Measurements from ENCODE around the gene MSLN. TPM values are rescaled to one million over a fixed set of nuclear protein-coding genes. Genes with fewer than 3 reads are reported as not detected.
A peak's percentile ranks its signal among the peaks of the same experiment; 100 is the strongest.

MSLN gene
- total and polyA plus RNA-seq, 2 donors (not counting 3 experiments of a cell fraction or from before 2014, with no cell fraction given), result not detected

DNA sequence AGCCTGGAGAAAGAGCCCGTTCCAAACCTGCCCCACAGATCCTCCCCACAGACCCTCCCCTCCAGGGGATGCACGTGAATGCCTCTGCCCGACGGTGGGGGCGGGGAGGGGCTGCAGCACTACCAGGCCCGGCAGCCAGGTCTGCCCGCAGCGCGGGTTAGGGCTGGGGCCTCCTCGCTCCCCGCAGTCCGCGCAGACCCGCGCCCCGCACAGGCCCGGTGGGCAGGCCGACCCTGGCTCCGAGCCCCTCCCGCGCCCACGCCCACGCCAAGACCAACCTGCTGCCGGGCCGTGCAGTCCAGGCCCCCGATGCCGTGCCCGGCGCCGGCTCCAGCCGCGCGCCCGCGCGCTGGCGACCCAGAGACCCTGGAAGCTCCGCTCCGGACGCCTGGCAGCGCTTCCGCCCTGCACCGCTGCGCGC is 27.5 kb downstream of the MSLN start, which contains the start of gene RPUSD1:
Gene RPUSD1 (minus strand): TSS at position 404 of the 421 bp plus-strand sequence. CDS start 644 bp downstream, outside the sequence.
- Histone ChIP-seq H3K9ac (replicated peaks; ENCODE audit: extremely low read depth, insufficient read depth, low read length) (peak within 1 kb of the TSS; percentile 80), H3K36me3 (ENCODE audit: control insufficient read depth in 2 of 2, extremely low read depth in 1 of 2, insufficient read depth in 2 of 2, low read length in 2 of 2) (peaks cover 2 to 6% of the 10 kb centered on the region in 2 experiments), H3K4me3 (replicated peaks in 1 of 3; ENCODE audit: insufficient read depth in 1 of 3, low read depth in 1 of 3, low read length in 3 of 3) (peak within 1 kb of the TSS; percentile 75 to 92 (median 76)), H3K9me1 (replicated peaks; ENCODE audit: control insufficient read depth, extremely low read depth, insufficient read depth, low read length) (no peaks in the 10 kb centered on the region), H3K4me2 (ENCODE audit: insufficient read depth, low read length) (peak within 1 kb of the TSS; percentile 67), H3K4me1 (ENCODE audit: control insufficient read depth, extremely low read depth, insufficient read depth, low read length) (peaks cover 13% of the 10 kb centered on the region), H3K27me3 (ENCODE audit: control insufficient read depth in 2 of 2, insufficient read depth in 2 of 2, low read length in 2 of 2) (no peaks in the 10 kb centered on the region), H3K27ac (ENCODE audit: insufficient read depth, low read depth, low read length) (peak within 1 kb of the TSS; percentile 38), H3K79me2 (ENCODE audit: control insufficient read depth, insufficient read depth, low read length) (peaks cover 26% of the 10 kb centered on the region), H2AFZ (ENCODE audit: low read depth, low read length) (peak within 1 kb of the TSS; percentile 90), H3K9me3 (replicated peaks; ENCODE audit: control insufficient read depth, insufficient read depth, low read length) (no peaks in the 10 kb centered on the region), H4K20me1 (replicated peaks; ENCODE audit: control insufficient read depth, extremely low read depth, insufficient read depth, low read length) (no peaks in the 10 kb centered on the region)
- POLR2A ChIA-PET, result interaction anchor here (1.0 kb wide), 1 partner anchor 12 kb away, joined by 4 read pairs; no protein-coding TSS in a partner anchor
- FAIRE-seq (no peak), DNase-seq (ENCODE audit: low read depth, low spot score) (peak; percentile 49)
- CTCF ChIA-PET, result interaction anchor here (0.9 to 1.3 kb wide), 10 partner anchors 42 to 269 kb away, joined by 3 to 19 read pairs (median 4); partner anchors contain the start of genes CIAO3 and METRN
- no TSS peak for BruUV-seq (replicated peaks)
- dilution Hi-C loops (cut with MboI; ENCODE audit: extremely low pct_ligation_motif_present, low sequenced_read_pairs) (no loop called here), intact Hi-C loops (cut with micrococcal nuclease) (loop anchor here (1.0 to 5.0 kb wide), 2 partner anchors 19 to 46 kb away; partner anchors contain the start of gene CIAO3)
- TF ChIP-seq POLR2A (IDR thresholded peaks at IDR 0.05; ENCODE audit: low read depth, low read length), result peak; percentile 77
- TF ChIP-seq EZH2 (IDR thresholded peaks at IDR 0.05; ENCODE audit: borderline replicate concordance, low read depth, low read length, severe bottlenecking), result no peak
- TF ChIP-seq JUN (IDR thresholded peaks at IDR 0.05; ENCODE audit: borderline replicate concordance, insufficient read depth, insufficient read length, low read depth), result no peak

DNA sequence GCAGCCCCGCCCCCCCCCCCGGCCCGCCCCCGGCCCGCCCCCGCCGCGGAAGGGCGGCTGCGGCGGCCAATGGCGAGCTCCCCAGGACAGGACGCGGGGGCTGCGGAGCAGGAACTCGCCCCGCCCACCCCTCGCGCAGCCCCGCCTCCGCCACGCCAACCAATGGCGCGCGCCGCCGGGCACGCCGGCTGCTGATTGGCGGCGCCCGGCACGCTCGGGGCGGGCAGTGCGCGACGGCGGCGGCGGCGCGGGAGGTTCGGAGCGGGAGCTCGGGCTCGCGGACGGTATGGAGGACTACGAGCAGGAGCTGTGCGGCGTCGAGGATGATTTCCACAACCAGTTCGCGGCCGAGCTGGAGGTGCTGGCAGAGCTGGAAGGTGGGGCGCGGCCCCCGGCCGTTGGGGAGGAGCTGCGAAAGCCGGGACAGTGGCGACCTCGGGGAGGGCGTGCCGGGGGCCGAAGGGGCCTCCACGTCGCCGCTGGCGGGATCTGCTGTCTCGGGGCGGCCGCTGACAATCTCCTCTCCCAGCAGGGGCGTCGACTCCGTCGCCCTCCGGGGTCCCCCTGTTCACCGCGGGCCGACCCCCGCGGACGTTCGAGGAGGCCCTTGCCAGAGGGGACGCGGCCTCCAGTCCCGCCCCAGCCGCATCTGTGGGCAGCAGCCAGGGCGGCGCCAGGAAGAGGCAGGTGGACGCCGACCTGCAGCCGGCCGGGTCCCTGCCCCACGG is 28.0 kb downstream of the MSLN start, which contains the start of gene CHTF18:
Gene CHTF18 (plus strand): TSS at position 222 of the 728 bp plus-strand sequence. CDS start 65 bp downstream, at position 287.
- Histone ChIP-seq H3K36me3 (ENCODE audit: control insufficient read depth in 2 of 2, extremely low read depth in 1 of 2, insufficient read depth in 2 of 2, low read length in 2 of 2) (peaks cover 2 to 6% of the 10 kb centered on the region in 2 experiments), H3K4me1 (ENCODE audit: control insufficient read depth, extremely low read depth, insufficient read depth, low read length) (peaks cover 13% of the 10 kb centered on the region), H3K9me1 (replicated peaks; ENCODE audit: control insufficient read depth, extremely low read depth, insufficient read depth, low read length) (no peaks in the 10 kb centered on the region), H4K20me1 (replicated peaks; ENCODE audit: control insufficient read depth, extremely low read depth, insufficient read depth, low read length) (no peaks in the 10 kb centered on the region), H3K79me2 (ENCODE audit: control insufficient read depth, insufficient read depth, low read length) (peaks cover 26% of the 10 kb centered on the region), H3K27ac (ENCODE audit: insufficient read depth, low read depth, low read length) (peak within 1 kb of the TSS; percentile 38), H3K27me3 (ENCODE audit: control insufficient read depth in 2 of 2, insufficient read depth in 2 of 2, low read length in 2 of 2) (no peaks in the 10 kb centered on the region), H3K4me3 (replicated peaks in 1 of 3; ENCODE audit: insufficient read depth in 1 of 3, low read depth in 1 of 3, low read length in 3 of 3) (peak within 1 kb of the TSS; percentile 75 to 92 (median 76)), H3K9ac (replicated peaks; ENCODE audit: extremely low read depth, insufficient read depth, low read length) (peak within 1 kb of the TSS; percentile 80), H3K9me3 (replicated peaks; ENCODE audit: control insufficient read depth, insufficient read depth, low read length) (no peaks in the 10 kb centered on the region), H3K4me2 (ENCODE audit: insufficient read depth, low read length) (peak within 1 kb of the TSS; percentile 67), H2AFZ (ENCODE audit: low read depth, low read length) (peak within 1 kb of the TSS; percentile 90)
- ChIA-PET POLR2A (interaction anchor here (0.5 to 1.0 kb wide), 2 partner anchors 12 to 301 kb away, joined by 4 to 6 read pairs; no protein-coding TSS in a partner anchor), CTCF (interaction anchor here (0.9 to 1.3 kb wide), 10 partner anchors 43 to 268 kb away, joined by 3 to 19 read pairs (median 4); partner anchors contain the start of genes CIAO3 and METRN)
- dilution Hi-C loops (cut with MboI; ENCODE audit: extremely low pct_ligation_motif_present, low sequenced_read_pairs) (no loop called here), intact Hi-C loops (cut with micrococcal nuclease) (loop anchor here (1.0 to 5.0 kb wide), 2 partner anchors 19 to 46 kb away; partner anchors contain the start of gene CIAO3)
- BruUV-seq (replicated peaks), result TSS peak; percentile 51
- TF ChIP-seq POLR2A (IDR thresholded peaks at IDR 0.05; ENCODE audit: low read depth, low read length) (no peak), POLR2AphosphoS5 (IDR thresholded peaks at IDR 0.05; ENCODE audit: insufficient read depth, low read depth, low read length) (peak; percentile 9)
- DNase-seq (ENCODE audit: low read depth, low spot score) (peak; percentile 91), FAIRE-seq (peak; percentile 75)

Measured in endothelial cell of umbilical vein (primary cell).